IPS-15b (cell line): ENCODE measurements around the gene AKAP3.

Source experiments
- H3K27me3 ChIP-seq: one replicate; pipeline ENCODE4 v1.6.1; 2013; ENCODE audit warnings: low read length; ENCODE audit not compliant: control insufficient read depth, insufficient read depth
- H3K36me3 ChIP-seq: one replicate; pipeline ENCODE4 v1.6.1; 2013; ENCODE audit warnings: low read length; ENCODE audit not compliant: control insufficient read depth, insufficient read depth
- H3K4me1 ChIP-seq: one replicate; pipeline ENCODE4 v1.6.1; 2013; ENCODE audit warnings: mild to moderate bottlenecking, low read length; ENCODE audit not compliant: control insufficient read depth, insufficient read depth
- H3K4me3 ChIP-seq: one replicate; pipeline ENCODE4 v1.5.1; 2013; ENCODE audit warnings: low read depth, low read length
- H3K9ac ChIP-seq: one replicate; pipeline ENCODE4 v1.6.1; 2013; ENCODE audit warnings: low read depth, mild to moderate bottlenecking, low read length
- H3K9me3 ChIP-seq: one replicate; pipeline ENCODE4 v1.6.1; 2013; ENCODE audit warnings: mild to moderate bottlenecking, low read length; ENCODE audit not compliant: control insufficient read depth, insufficient read depth

AKAP3 gene

GRCh38 chr12:4567073-4567881, 81.6 kb downstream of the AKAP3 start:
- Histone ChIP-seq H3K9ac (no peak overlapping the region), H3K4me3 (no peak overlapping the region)

GRCh38 chr12:4566474-4566873, 82.4 kb downstream of the AKAP3 start:
- Histone ChIP-seq H3K4me1 (peaks cover 3% of the 10 kb centered on the region), H3K4me3 (no peak overlapping the region), H3K9ac (no peak overlapping the region), H3K36me3 (no peaks in the 10 kb centered on the region), H3K27me3 (peaks cover 18% of the 10 kb centered on the region), H3K9me3 (no peaks in the 10 kb centered on the region)

More at GRCh38 chr12:4567073-4567881, 81.6 kb downstream of the AKAP3 start:
- Histone ChIP-seq H3K4me1 (no peaks in the 10 kb centered on the region), H3K9me3 (no peaks in the 10 kb centered on the region), H3K27me3 (peaks cover 16% of the 10 kb centered on the region), H3K36me3 (no peaks in the 10 kb centered on the region)
